GM19324 (cell line): Measurements from ENCODE around the gene ARHGAP6.
A peak's percentile ranks its signal among the peaks of the same experiment; 100 is the strongest.
"Not testable (repeated sequence)": the region's sequence is repeated elsewhere in the genome, so short reads cannot be mapped to it uniquely, and the experiment has no call there.

Experiments used
- ATAC-seq: cut with Tn5 transposase; IDR thresholded peaks from one replicate; pipeline ENCODE4 v1.9.1; 2021; ENCODE audit warnings: mild to moderate bottlenecking, moderate library complexity; ENCODE audit not compliant: unreplicated experiment, low FRiP score

The ARHGAP6 gene

DNA sequence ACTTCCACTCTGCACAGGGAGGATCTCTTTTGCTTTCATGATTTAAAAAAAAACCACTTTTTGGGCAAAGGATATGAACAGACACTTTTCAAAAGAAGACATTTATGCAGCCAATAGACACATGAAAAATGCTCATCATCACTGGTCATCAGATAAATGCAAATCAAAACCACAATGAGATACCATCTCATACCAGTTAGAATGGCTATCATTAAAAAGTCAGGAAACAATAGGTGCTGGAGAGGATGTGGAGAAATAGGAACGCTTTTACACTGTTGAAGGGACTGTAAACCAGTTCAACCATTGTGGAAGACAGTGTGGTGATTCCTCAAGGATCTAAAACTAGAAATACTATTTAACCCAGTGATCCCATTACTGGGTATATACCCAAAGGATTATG is 87.4 kb downstream of the ARHGAP6 start:
- ATAC-seq, result not testable (repeated sequence)

DNA sequence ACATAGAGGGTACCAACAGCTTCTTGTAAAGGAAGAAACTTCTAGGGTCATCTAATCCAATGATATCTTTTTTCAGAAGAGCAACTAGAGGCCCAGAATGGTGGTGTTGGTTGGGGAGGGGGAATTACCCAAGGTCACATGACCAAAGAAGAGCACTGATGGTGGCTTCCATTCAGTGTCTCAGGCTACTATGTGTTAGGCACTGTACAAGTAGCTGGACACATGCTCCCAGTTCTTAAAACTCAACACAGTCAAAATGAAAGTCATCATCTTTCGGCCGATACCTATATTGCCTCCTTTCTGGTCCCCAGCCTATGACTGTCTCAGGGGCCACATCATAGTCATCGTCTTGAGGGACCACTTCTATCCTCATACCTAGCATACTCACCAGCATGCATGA is 88.1 kb downstream of the ARHGAP6 start:
- no peak for ATAC-seq

DNA sequence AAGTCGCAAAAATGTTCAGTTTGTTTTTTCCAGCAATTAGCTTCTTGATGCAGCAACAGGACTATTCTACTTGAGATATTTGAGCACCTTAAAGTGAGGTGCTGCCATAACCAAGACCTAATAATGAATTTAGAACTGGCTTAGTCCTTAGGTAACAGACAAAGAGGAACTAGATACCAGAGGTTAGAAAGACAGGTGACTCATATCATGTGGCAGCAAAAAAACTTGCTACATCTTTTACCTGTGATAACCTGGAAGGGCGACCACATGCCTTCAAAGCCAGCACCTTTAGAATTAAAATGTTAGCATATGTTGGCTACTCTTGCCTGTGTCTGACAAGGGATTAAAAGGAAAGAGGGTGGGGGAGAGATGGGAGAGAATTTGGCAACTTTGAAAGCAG is 90.4 kb downstream of the ARHGAP6 start:
- no peak for ATAC-seq

DNA sequence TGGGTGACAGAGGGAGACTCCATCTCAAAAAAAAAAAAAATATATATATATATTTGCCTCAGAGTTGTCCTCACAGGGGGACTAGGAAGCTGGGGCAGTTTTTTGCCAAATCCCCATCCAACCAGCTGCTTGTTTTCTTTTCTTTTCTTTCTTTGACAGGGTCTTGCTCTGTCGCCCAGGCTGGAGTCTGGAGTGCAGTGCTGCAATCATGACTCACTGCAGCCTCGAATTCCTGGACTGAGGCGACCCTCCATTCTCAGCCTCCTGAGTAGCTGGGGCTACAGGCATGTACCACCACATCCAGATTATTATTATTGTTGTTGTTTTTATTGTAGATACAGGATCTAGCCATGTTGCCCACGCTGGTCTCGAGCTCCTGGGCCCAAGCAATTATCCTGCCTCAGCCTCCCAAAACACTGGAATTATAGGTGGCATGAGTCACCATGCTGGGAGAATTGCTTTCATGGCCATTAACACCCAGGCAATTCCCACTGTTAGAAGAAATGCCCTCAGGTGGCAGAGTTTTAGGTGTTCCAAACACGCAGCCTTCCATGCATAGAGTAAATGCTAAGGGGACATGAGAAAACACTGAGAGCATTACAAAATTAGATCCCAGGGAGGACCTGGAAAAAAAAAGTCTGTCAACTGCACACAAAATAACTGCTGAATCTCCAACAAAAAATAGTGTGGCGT is 98.0 kb downstream of the ARHGAP6 start:
- no peak for ATAC-seq

DNA sequence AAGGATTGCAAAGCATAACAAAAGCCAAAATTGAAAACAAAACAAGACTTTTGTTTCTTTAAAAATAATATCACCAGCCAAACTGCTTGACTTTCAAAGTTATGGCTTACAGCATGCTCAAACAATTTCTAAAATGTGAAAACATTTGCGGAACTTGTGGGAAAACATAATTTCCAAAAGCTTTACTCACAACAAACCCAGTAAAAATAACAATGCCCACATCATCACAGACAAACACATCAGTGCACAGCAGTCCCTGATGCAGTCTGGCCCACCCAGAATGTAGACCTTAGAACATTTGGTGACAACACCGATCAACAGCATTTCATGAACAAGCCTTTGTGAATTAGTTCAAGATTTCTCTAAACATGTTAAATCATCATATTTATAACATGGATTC is 98.9 kb downstream of the ARHGAP6 start:
- ATAC-seq, result no peak

DNA sequence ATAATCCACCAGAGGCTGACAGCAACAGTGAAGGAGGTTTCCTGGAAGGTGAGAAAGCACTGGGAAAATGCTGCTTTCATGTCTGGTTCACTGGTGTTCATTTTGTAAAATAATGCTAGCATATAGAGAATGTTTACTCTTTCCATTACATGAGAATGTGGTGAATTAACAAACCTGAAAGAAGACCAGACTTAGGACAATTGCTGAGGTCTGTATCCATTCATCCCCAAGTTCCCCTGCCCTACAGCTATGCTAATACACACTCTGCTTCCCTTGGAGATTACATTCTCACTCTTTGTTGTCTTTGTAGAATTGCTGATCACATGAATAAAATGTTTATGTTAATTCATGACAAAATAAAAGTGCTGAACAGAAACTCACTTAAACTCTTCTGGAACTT is 99.5 kb downstream of the ARHGAP6 start:
- ATAC-seq, result no peak

DNA sequence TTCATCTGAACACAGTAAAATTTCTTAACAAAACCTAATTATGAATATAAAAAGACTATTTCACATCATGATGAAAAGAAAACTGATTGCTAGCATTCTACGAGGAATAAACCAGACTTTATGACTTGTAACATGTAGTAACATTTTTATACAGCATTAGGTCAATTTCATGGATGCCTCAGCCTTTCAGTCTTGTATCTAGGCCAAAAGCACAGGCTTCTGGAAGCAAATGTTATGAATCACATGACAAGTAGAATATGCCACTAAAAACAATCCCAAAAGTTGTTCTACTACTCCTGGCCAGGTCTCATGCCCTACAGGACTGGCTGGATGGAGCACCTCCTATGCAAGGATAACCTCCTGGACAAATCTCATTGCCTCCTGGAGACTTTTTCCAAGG is 101.2 kb downstream of the ARHGAP6 start:
- ATAC-seq, result no peak

DNA sequence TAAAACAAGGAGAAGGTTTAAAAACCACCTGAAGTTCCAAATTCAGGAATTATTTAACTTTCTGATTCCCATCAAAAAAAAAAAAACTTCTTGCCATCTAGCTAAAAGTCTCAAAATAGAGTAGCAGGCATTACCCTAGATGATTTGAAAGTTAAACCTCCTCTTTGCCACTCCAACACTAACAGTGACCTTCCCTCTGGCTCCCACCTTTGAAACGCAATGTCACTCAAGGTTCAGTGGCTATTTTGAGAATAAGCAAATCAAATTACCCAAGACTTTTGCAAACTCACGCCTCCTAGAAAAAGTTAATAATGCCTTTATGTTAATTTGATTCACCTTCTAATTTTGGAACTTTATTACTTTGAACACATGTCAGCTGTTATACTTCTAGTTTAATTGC is 103.2 kb downstream of the ARHGAP6 start:
- no peak for ATAC-seq

DNA sequence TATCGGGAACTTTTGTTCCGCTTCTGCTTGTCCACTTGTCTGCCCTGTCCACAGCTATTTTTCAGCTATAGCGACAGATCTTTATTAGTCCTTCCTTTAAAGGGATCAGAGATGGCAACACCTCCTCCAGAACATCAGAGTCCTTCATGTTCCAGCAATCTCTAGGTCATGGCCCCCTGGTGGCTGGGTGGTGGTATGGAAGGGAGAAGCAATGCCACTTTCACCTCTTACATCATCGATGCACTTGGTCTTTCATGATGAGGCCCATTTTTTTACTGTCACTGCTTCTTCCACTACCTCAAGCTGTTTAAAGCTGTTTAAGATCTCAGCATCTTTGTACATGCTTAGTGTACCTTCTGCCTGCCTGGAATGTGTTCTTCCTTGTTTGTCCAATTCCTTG is 106.7 kb downstream of the ARHGAP6 start:
- ATAC-seq, result no peak

DNA sequence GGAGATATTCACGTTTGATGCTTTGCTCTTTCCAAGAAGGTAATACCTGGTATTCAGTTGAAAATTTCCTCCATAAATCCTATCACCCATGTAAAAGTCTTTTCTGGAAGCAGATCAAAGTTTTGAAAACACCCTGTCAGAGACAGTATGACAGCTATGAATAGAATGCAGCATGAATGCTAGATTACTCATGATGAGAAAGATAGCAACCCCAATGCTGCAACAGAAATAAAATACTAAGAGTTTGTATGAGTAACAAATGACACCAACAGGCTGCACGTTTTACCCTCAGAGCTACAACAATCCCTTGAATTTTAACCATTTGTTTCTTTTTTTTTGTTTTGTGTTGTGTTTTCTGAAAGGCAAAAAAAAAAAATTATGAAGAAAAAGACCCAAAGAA is 108.6 kb downstream of the ARHGAP6 start:
- ATAC-seq, result no peak

DNA sequence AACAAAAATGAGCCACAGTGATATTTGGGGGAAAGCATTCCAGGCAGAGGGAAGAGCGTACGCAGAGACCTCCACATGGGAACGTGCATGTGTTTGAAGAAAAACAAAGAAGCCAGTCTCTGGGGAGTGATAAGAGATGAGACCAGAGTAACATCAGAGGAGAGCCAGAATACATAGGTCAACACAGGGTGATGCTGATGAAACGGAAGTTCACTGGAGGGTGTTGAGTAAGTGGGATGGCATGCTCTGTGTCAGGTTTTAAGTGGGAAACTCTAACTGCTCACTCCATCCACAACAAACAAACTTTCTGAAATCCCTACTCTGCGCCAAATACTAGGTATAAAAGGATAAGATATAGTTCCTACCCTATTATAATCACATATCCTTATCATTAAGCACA is 110.0 kb downstream of the ARHGAP6 start:
- no peak for ATAC-seq

DNA sequence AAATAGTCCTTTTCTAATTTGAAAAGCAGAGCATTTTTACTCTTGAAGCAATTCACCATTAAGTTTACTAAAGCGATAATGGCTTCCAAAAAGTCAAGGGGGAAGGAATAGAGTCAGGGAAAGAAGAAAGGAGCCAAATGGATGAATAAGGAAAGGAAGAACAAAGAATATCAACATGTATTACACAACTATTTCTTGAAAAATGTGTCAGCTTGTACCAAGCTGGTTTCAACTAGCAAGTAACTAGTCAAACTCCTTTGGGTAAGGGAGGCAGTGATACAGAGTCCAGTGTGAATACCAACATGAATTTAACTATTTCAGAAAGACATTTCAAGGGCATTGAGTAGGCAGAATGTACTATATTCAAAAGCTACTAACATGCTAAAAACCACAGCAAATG is 112.1 kb downstream of the ARHGAP6 start:
- ATAC-seq, result no peak

DNA sequence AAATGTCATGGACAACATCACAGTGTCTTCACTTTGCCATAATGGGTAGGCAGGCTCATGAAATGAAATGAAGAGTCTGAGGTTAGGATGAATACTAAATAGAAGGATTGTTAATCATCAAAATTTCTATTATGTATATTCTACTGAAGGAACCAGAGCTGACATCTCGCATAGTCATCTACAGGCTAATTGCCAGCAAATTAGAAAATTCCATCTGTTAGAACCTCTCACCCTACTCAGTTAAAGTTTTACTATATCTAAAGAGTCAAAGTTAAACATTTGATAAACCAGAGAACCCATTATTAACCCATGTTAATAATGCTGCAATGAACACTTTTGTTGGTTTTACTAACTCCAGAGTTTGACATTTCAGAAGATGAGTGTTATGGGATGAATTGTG is 114.6 kb downstream of the ARHGAP6 start:
- ATAC-seq, result no peak

DNA sequence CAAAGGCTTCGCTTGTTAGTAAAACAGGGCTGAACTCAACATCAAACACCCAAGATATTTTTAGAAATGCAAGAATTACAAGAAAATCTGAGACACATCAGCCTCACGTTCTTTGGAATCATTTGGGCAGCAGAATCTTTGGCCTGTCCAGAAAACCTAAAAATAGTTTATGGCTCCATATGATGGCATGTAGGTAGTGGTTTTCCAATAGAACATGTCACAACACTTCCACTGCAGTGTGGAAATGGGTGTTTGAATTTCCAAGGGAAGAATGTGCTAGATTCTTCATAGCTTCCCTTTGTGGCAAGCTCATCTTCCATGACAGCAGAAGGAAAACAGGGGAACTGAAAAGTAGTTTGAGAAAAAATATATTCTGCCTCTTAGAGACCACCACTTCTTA is 118.8 kb downstream of the ARHGAP6 start:
- ATAC-seq, result no peak

DNA sequence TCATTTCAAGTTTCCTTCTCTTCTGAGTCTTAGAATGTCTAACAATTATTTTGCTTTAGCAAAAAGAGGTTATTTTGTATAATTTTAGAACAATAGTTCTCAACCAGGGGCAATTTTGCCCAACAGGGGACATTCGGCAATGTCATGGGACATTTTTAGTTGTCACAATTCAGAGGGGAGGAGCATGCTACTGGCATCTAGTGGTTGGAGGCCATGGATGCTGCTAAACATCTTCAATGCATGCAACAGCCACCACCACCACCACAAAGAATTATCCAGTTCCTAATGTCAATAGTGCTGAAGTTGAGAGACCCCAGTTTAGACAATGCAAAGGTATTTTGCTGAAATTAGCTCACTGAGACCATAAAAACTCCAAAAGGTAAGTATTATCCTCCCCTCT is 122.5 kb downstream of the ARHGAP6 start:
- no peak for ATAC-seq

DNA sequence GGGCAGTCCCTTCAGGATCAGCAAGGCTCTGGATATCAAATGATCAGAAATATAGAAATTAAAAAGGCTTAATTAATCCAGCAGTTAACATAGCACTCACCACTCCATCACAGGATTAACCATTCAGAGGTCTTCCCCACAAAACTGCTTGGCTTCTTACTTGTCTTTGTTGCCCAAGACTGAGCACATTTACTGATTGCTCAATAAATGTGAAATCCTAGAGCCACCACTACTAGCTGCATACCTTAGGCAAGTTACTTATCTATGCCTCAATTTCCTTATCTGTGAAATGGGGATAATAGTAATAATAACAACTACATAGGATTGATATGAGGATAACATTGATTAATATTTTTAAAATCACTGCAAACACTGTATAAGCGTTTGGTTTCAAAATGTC is 124.2 kb downstream of the ARHGAP6 start:
- no peak for ATAC-seq

DNA sequence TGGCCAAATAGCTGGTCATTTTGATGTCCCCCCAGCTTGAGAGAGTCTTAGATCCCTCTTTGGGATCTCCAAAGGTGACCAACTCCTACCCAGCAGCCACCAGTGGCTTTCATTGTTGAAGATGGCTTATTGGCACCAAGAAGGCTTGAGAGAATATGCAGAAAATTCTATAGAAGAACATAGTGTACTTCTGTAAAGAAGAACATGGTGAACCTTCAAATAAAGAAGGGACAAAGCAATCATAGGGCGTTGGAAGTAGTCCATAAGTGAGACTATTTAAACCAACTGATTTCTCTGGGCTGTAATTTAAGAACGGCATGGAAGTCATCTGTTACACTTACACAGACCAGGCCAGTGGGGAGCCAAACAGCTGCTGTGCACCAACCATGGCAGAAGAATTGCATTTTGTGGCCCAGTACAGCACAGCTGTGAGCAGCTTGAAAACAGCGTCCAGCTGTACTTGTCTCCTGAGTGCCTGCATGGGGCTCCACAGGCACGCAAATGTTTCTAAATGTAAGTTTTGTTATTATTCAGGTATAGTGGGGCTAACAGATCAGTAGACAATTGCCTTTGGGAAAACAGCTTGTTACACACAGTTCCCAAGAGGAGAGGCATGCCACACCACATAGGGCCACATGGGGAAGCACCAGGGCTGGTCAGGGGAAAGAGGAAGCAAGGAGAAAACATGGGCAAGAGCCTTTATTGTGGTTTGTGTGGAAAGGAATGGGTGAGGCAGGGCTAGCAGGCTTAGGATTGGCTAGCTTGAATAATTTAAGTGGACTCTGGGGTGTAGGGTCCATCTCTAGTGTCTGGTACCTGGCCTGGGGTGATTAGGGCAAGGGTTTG is 125.0 kb downstream of the ARHGAP6 start:
- ATAC-seq, result no peak

DNA sequence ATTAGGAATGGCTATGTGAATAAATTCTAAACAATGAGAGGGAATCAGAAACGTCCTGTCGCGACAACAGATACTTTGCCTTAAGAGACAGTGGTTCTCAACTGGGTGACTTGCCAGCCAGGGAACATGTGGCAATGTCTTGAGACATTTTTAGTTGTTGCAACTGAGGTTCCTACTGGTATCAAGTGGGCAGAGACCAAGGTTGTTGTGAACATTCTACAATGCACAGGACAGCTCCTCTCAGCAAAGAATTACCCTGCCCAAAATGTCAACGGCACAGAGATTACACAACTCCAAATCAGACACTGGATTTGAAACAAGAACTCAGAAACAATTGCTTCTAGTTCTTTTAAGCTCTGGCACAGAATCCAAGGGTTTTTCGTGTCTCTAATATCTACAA is 128.6 kb downstream of the ARHGAP6 start:
- no peak for ATAC-seq

DNA sequence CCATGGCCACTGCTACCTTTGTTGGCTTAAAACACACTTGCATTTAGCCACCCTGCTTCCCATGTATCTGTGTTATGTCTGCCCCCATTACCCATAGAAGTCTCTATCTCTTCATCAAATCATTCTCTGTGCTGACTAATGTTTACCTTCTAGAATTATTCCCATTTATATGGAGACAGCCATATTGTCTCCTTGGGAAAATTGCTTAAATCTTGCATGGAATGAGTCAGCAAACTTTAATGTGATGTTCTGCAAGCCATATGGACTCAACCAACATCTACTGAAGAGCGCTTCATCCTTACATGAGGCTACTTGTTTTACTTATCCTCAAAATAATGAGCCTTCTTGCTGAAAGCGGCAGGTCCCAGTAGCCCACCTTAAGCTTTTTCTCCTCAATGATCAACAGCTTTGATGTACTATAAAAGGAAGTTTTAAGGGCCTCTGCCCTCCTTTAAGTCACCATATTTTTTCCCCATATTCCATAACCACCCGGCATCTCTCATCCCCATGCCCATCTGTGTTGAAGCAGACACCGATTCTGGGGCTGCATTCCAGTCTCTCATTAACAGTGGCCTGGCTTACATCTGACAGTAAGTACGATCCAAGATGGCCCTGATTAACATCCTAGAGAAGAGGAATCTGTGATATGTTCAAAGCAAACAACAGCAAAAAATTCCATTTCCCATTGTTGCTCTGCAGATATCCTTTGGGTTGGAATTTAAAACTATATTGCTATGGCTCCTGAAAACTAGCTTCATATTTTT is 130.4 kb downstream of the ARHGAP6 start:
- ATAC-seq, result no peak

DNA sequence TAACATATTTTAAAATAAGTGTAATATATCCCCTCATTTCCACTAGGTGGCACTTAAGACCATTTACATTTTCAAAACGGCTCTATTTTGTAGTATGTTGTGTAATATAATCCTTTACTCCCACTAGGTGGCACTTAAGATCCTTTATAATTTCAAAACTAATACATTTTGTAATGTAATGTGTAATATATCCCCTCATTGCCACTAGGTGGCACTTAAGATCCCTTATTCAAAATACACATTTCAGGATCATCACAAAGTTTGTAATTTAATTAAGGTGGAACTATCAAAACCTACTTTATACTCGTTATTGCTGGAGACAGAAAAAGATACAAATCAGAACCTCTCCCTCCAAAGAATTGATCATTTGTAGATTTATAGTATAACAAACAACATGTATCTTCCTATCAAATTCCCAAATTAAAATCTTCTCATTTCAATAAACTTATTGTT is 132.5 kb downstream of the ARHGAP6 start:
- peak; percentile 52 for ATAC-seq
